Chondrocyte (in vitro differentiated cells): Measurements from ENCODE around the gene ENAM. TPM values are rescaled to one million over a fixed set of nuclear protein-coding genes. Genes with fewer than 3 reads are reported as not detected.
"Not testable (repeated sequence)": the region's sequence is repeated elsewhere in the genome, so short reads cannot be mapped to it uniquely, and the experiment has no call there.

Experiments
- DNase-seq: peaks from one replicate; pipeline ENCODE4 v3.0.0; 2021; ENCODE audit warnings: mixed read lengths, low spot score
- H3K27ac Mint-ChIP-seq: one replicate; pipeline ENCODE4 v1.8.0; 2021; ENCODE audit warnings: mild to moderate bottlenecking, moderate library complexity, mixed read lengths; ENCODE audit not compliant: unreplicated experiment
- H3K27me3 Mint-ChIP-seq: 2 replicates; pipeline ENCODE4 v1.8.0; 2021; ENCODE audit warnings: low read depth, mixed read lengths
- H3K36me3 Mint-ChIP-seq: 2 replicates; pipeline ENCODE4 v1.8.0; 2021; ENCODE audit warnings: low read depth, mixed read lengths
- H3K4me1 Mint-ChIP-seq: 2 replicates; pipeline ENCODE4 v1.8.0; 2021; ENCODE audit warnings: low read depth, mild to moderate bottlenecking, mixed read lengths
- H3K4me3 Mint-ChIP-seq: one replicate; pipeline ENCODE4 v1.8.0; 2021; ENCODE audit warnings: mild to moderate bottlenecking, moderate library complexity, mixed read lengths; ENCODE audit not compliant: unreplicated experiment
- H3K9me3 Mint-ChIP-seq: 2 replicates; pipeline ENCODE4 v1.8.0; 2021; ENCODE audit warnings: low read depth, mixed read lengths
- CTCF ChIP-seq: fragments of 200-600 bp; sonication (generic); IDR thresholded peaks from 2 replicates; pipeline ENCODE4 v1.5.0; 2021; ENCODE audit warnings: antibody characterized with exemption, mild to moderate bottlenecking, moderate library complexity
- total RNA-seq: library from RNA; stranded (reverse); gene quantifications from 3 replicates; pipeline ENCODE4 v1.2.1, GENCODE V29; 2021

ENAM gene
- total RNA-seq, 1 donor from 2014 or later: not detected

- H3K4me3 Mint-ChIP-seq: peak within 1 kb of the TSS; percentile 98
- H3K4me1 Mint-ChIP-seq: peaks cover 38% of the 10 kb centered on the region
- no peak for DNase-seq
- H3K36me3 Mint-ChIP-seq: peaks cover 4% of the 10 kb centered on the region
- peak; percentile 99 for TF ChIP-seq CTCF
- no peaks in the 10 kb centered on the region for H3K9me3 Mint-ChIP-seq
- peak within 1 kb of the TSS; percentile 99 for H3K27ac Mint-ChIP-seq
- peaks cover 8% of the 10 kb centered on the region for H3K27me3 Mint-ChIP-seq
These were observed 59.6 kb downstream of the ENAM start, which contains the start of gene UTP3 for GRCh38 chr4:70687821-70688794. Gene UTP3 (plus strand): TSS chr4:70688532. CDS start chr4:70688678, 146 bp downstream.

GRCh38 chr4:70688795-70689231 lies 60.3 kb downstream of the ENAM start:
- Mint-ChIP-seq H3K36me3 (peaks cover 4% of the 10 kb centered on the region), H3K4me1 (peaks cover 38% of the 10 kb centered on the region)

GRCh38 chr4:70691661-70692060 lies 63.1 kb downstream of the ENAM start:
- H3K4me1 Mint-ChIP-seq: peaks cover 38% of the 10 kb centered on the region
- no peak overlapping the region for H3K27ac Mint-ChIP-seq
- H3K4me3 Mint-ChIP-seq: no peak overlapping the region
- H3K27me3 Mint-ChIP-seq: no peaks in the 10 kb centered on the region
- no peak for TF ChIP-seq CTCF
- no peaks in the 10 kb centered on the region for H3K9me3 Mint-ChIP-seq
- H3K36me3 Mint-ChIP-seq: peaks cover 4% of the 10 kb centered on the region
- DNase-seq: no peak

More at GRCh38 chr4:70688795-70689231, 60.3 kb downstream of the ENAM start:
- Mint-ChIP-seq H3K27ac (peak overlapping the region; percentile 99), H3K27me3 (peaks cover 4% of the 10 kb centered on the region), H3K4me3 (peak overlapping the region; percentile 98), H3K9me3 (no peaks in the 10 kb centered on the region)
- DNase-seq: no peak
- no peak for TF ChIP-seq CTCF

- not testable (repeated sequence) for H3K27ac Mint-ChIP-seq, H3K27me3 Mint-ChIP-seq, DNase-seq, H3K36me3 Mint-ChIP-seq, H3K4me3 Mint-ChIP-seq, H3K9me3 Mint-ChIP-seq
- H3K4me1 Mint-ChIP-seq: peaks cover 16% of the 10 kb centered on the region
These were observed 66.1 kb downstream of the ENAM start for GRCh38 chr4:70694633-70695032.

Other genes with a start within 250 kb of the ENAM start
- not detected in 3 replicates for gene SMR3B, start 245.6 kb upstream of the ENAM start, total RNA-seq
- gene OPRPN, start 230.8 kb upstream of the ENAM start, total RNA-seq: not detected in 3 replicates
- not detected in 3 replicates for gene MUC7, start 156.5 kb upstream of the ENAM start, total RNA-seq
- gene AMTN, start 110.2 kb upstream of the ENAM start, total RNA-seq: not detected in 3 replicates
- gene AMBN, start 36.5 kb upstream of the ENAM start, total RNA-seq: not detected in 3 replicates
- gene JCHAIN, start 37.8 kb downstream of the ENAM start, total RNA-seq: not detected in 3 replicates
- gene UTP3, start 59.8 kb downstream of the ENAM start, total RNA-seq: 23.8 to 31.2 TPM (median 25.7 TPM) in 3 replicates
- 36.3 to 65.4 TPM (median 39.3 TPM) in 3 replicates for gene RUFY3, start 93.2 kb downstream of the ENAM start, total RNA-seq
- 79.5 to 84.6 TPM (median 83.4 TPM) in 3 replicates for gene GRSF1, start 211.1 kb downstream of the ENAM start, total RNA-seq